Activated T-cell treated with anti-CD3 and anti-CD28 coated beads, Interleukin-2, amount 50 U/mL, for 72 hours (primary cell): ENCODE data around the gene PICALM. TPM values are rescaled to one million over a fixed set of nuclear protein-coding genes. Genes with fewer than 3 reads are reported as not detected.
"Not testable (repeated sequence)": the region's sequence is repeated elsewhere in the genome, so short reads cannot be mapped to it uniquely, and the experiment has no call there.

Source experiments
- ATAC-seq, 2 donors: fragments of 150-1000 bp; cut with Tn5 transposase; replicated peaks in 1 of 2; 2 replicates each; pipeline ENCODE4 v1.10.0; 2021; ENCODE audit warnings: moderate library complexity in 2 of 2, mild to moderate bottlenecking in 1 of 2
- DNase-seq, 2 donors: peaks; one replicate each; pipeline ENCODE4 v3.0.0; 2021 to 2022; ENCODE audit warnings: mixed read lengths in 1 of 2
- H3K27ac Mint-ChIP-seq: one replicate; pipeline ENCODE4 v1.8.0; 2022; ENCODE audit warnings: mild to moderate bottlenecking, moderate library complexity, mixed read lengths
- H3K27me3 Mint-ChIP-seq: one replicate; pipeline ENCODE4 v1.8.0; 2022; ENCODE audit warnings: low read depth, mixed read lengths
- H3K36me3 Mint-ChIP-seq, 2 donors: one replicate each; pipeline ENCODE4 v1.8.0; 2022; ENCODE audit warnings: mixed read lengths in 2 of 2, mild to moderate bottlenecking in 1 of 2; ENCODE audit not compliant: insufficient read depth in 2 of 2
- H3K4me1 Mint-ChIP-seq: one replicate; pipeline ENCODE4 v1.8.0; 2022; ENCODE audit warnings: low read depth, mixed read lengths
- H3K4me3 Mint-ChIP-seq, 2 donors: one replicate each; pipeline ENCODE4 v1.8.0; 2022; ENCODE audit warnings: mild to moderate bottlenecking in 2 of 2, mixed read lengths in 2 of 2, moderate library complexity in 2 of 2
- H3K9me3 Mint-ChIP-seq, 2 donors: one replicate each; pipeline ENCODE4 v1.8.0; 2022; ENCODE audit warnings: mixed read lengths in 2 of 2
- total RNA-seq, 2 donors: library from RNA; stranded (reverse); gene quantifications; one replicate each; pipeline ENCODE4 v1.2.3, GENCODE V29; 2022

PICALM gene
- total RNA-seq, 2 donors from 2014 or later = 70.3 to 103 TPM

DNA sequence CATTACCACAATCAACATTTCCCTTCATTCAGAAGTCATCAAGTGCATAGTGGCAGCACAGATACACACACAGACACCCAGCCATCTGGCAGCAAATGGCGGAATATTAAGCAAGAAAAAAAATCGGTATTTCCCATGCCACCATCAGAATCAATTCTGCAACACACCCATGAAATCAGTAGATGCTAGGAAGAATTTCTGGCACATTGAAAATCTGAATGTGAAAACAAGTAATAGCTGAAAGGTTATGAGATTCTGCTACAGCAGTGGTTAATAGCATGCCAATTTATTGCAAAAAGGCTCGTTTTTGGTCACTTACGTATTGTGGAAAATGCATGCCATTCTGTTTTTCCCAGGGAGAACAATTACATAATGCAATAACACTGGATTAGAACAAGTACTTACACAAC, 91.1 kb downstream of the PICALM start:
- Mint-ChIP-seq H3K27me3 (no peaks in the 10 kb centered on the region), H3K4me3 (no peak overlapping the region), H3K9me3 (no peaks in the 10 kb centered on the region), H3K4me1 (peaks cover 10% of the 10 kb centered on the region), H3K27ac (no peak overlapping the region), H3K36me3 (peaks cover 14 to 28% of the 10 kb centered on the region in 2 donors)
- no peak for DNase-seq
- no peak for ATAC-seq

- H3K36me3 Mint-ChIP-seq = peaks cover 12 to 26% of the 10 kb centered on the region in 2 donors
- ATAC-seq (no peak), DNase-seq (no peak)
- H3K9me3 Mint-ChIP-seq = no peaks in the 10 kb centered on the region
- H3K27ac Mint-ChIP-seq = no peak overlapping the region
- no peaks in the 10 kb centered on the region for H3K27me3 Mint-ChIP-seq
- H3K4me1 Mint-ChIP-seq = peaks cover 10% of the 10 kb centered on the region
- H3K4me3 Mint-ChIP-seq = no peak overlapping the region
Measured at GRCh38 chr11:85976525-85976924, 92.4 kb downstream of the PICALM start.

GRCh38 chr11:85974122-85974521, 94.8 kb downstream of the PICALM start:
- Mint-ChIP-seq H3K4me3 (no peak overlapping the region), H3K27me3 (no peaks in the 10 kb centered on the region), H3K4me1 (peaks cover 12% of the 10 kb centered on the region), H3K9me3 (no peaks in the 10 kb centered on the region), H3K27ac (no peak overlapping the region), H3K36me3 (peaks cover 16 to 26% of the 10 kb centered on the region in 2 donors)
- DNase-seq (no peak), ATAC-seq (no peak)

DNA sequence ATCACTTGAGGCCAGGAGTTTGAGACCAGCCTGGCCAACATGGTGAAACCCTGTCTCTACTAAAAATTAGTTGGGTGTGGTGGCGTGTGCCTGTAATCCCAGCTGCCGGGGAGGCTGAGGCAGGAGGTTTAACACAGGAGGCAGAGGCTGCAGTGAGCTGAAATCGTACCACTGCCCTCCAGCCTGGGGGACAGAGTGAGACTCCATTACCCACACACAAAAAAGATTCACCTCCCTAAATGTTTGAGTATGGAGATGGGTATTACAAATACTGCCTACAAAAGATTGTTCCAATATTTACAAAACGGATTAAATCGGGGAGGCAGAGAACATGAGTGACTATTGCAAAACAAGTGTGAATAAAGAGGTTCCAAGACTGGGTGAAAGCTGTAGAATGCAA, 98.3 kb downstream of the PICALM start:
- Mint-ChIP-seq H3K36me3 (peaks cover 14 to 26% of the 10 kb centered on the region in 2 donors), H3K9me3 (no peaks in the 10 kb centered on the region), H3K4me1 (peaks cover 11% of the 10 kb centered on the region), H3K27ac (no peak overlapping the region), H3K4me3 (no peak overlapping the region), H3K27me3 (no peaks in the 10 kb centered on the region)
- DNase-seq (no peak), ATAC-seq (no peak)

GRCh38 chr11:85967457-85967856, 101.4 kb downstream of the PICALM start:
- Mint-ChIP-seq H3K36me3 (peaks cover 7 to 38% of the 10 kb centered on the region in 2 donors), H3K27me3 (no peaks in the 10 kb centered on the region), H3K9me3 (no peaks in the 10 kb centered on the region), H3K4me1 (peaks cover 16% of the 10 kb centered on the region), H3K27ac (peak overlapping the region; percentile 27), H3K4me3 (no peak overlapping the region)
- no peak for ATAC-seq
- DNase-seq = no peak

- Mint-ChIP-seq H3K27me3 (no peaks in the 10 kb centered on the region), H3K27ac (no peak overlapping the region), H3K36me3 (peaks cover 9 to 39% of the 10 kb centered on the region in 2 donors), H3K9me3 (no peaks in the 10 kb centered on the region), H3K4me3 (no peak overlapping the region), H3K4me1 (peaks cover 37% of the 10 kb centered on the region)
- no peak for ATAC-seq
- DNase-seq = no peak
Measured at GRCh38 chr11:85965202-85965601, 103.7 kb downstream of the PICALM start.

DNA sequence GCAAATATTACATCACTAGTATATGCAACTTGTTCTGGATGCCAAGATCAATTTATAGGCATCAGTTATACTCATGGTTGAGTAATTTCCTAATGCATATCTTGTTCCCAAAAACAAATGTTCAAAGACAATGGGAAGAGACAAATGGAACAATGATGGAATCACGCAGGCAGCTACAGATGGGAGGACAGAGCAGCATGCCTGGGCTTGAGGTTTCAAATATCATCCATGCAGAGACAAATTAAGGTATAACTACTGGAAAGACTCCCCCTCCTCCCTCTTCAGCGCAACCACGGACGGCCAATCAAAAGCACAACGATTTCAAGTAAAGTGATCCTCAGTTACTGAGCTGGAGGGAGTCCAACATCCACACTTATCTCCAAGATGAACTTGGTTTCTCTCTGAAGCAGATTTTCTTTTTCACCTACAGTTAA, 106.9 kb downstream of the PICALM start:
- no peaks in the 10 kb centered on the region for H3K27me3 Mint-ChIP-seq
- no peaks in the 10 kb centered on the region for H3K9me3 Mint-ChIP-seq
- DNase-seq = no peak
- no peak for ATAC-seq
- no peak overlapping the region for H3K4me3 Mint-ChIP-seq
- peaks cover 26% of the 10 kb centered on the region for H3K4me1 Mint-ChIP-seq
- H3K36me3 Mint-ChIP-seq = peaks cover 10 to 47% of the 10 kb centered on the region in 2 donors
- no peak overlapping the region for H3K27ac Mint-ChIP-seq

GRCh38 chr11:85961130-85961529, 107.8 kb downstream of the PICALM start:
- DNase-seq = no peak
- Mint-ChIP-seq H3K4me3 (no peak overlapping the region), H3K4me1 (peaks cover 26% of the 10 kb centered on the region), H3K9me3 (no peaks in the 10 kb centered on the region), H3K27me3 (no peaks in the 10 kb centered on the region), H3K36me3 (peaks cover 11 to 55% of the 10 kb centered on the region in 2 donors), H3K27ac (peak overlapping the region; percentile 10)
- ATAC-seq = no peak

DNA sequence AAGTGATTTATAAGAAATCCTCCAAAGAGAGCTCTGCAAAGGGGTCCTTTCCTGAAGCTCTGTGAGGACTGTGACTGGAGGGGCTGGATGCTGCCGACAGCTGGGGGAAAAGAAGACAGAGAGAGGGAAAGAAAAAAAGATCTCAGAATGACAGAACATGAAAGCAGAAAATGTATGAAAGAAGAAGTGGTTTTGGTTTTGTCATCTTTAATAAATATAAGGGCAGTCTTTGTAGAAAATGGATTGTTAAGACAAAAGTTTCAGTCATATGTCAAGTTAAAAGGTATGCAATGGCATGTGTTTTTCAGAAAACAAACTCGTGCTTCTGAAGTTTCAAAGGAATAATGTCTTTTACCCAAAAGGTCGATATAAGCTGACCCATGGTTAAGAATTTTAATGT, 108.2 kb downstream of the PICALM start:
- Mint-ChIP-seq H3K27me3 (no peaks in the 10 kb centered on the region), H3K27ac (peak overlapping the region; percentile 74), H3K36me3 (peaks cover 12 to 59% of the 10 kb centered on the region in 2 donors), H3K4me1 (peaks cover 26% of the 10 kb centered on the region), H3K9me3 (no peaks in the 10 kb centered on the region), H3K4me3 (no peak overlapping the region)
- ATAC-seq (no peak), DNase-seq (no peak)

GRCh38 chr11:85955531-85955930, 113.4 kb downstream of the PICALM start:
- H3K36me3 Mint-ChIP-seq = peaks cover 26 to 58% of the 10 kb centered on the region in 2 donors
- H3K27me3 Mint-ChIP-seq = no peaks in the 10 kb centered on the region
- ATAC-seq (no peak), DNase-seq (no peak)
- H3K4me3 Mint-ChIP-seq = no peak overlapping the region
- H3K9me3 Mint-ChIP-seq = peaks cover 12 to 15% of the 10 kb centered on the region in 2 donors
- H3K4me1 Mint-ChIP-seq = peaks cover 2% of the 10 kb centered on the region
- H3K27ac Mint-ChIP-seq = no peak overlapping the region

DNA sequence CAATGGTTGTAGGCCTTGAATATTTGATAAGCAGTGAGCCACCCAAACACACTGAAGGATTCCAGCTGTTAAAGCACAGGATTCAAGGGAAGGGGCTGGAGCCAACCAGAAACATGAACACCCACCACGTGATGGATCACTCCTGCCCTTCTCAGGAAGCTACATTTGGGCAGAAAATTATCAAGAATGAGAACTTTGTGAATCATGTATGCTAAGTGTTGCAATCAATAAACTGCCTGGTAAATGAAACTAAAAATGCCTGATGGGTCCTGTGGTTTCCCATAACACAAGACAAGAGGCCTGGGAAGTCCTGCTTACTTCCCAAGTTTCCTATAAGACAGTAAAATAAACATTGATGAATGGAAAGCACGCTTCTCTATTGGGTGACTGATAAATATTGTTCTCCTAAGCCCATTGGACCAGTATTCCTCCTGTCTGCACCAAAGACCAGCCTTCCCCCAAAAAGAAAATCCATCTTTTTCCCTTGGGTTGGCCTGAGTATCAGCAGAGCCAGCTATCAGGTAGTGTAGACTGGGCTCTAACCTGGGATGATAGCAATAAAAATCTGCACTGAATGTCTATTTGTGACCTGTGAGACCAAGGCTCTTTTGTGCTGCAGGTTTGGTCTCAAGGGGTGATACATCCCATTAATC, 115.3 kb downstream of the PICALM start:
- Mint-ChIP-seq H3K27me3 (no peaks in the 10 kb centered on the region), H3K27ac (no peak overlapping the region), H3K9me3 (peaks cover 12 to 15% of the 10 kb centered on the region in 2 donors), H3K4me3 (no peak overlapping the region), H3K36me3 (peaks cover 23 to 54% of the 10 kb centered on the region in 2 donors), H3K4me1 (peaks cover 13% of the 10 kb centered on the region)
- no peak for DNase-seq
- no peak for ATAC-seq

- not testable (repeated sequence) for ATAC-seq, DNase-seq, H3K4me3 Mint-ChIP-seq, H3K27me3 Mint-ChIP-seq
- Mint-ChIP-seq H3K9me3 (peaks cover 12 to 15% of the 10 kb centered on the region in 2 donors), H3K4me1 (peaks cover 28% of the 10 kb centered on the region), H3K27ac (peak overlapping the region; percentile 35), H3K36me3 (peaks cover 21 to 47% of the 10 kb centered on the region in 2 donors)
Measured at GRCh38 chr11:85952108-85952485, 116.8 kb downstream of the PICALM start.

GRCh38 chr11:85951428-85952107, 117.3 kb downstream of the PICALM start:
- no peak for DNase-seq
- Mint-ChIP-seq H3K36me3 (peaks cover 24 to 44% of the 10 kb centered on the region in 2 donors), H3K9me3 (peaks cover 13 to 16% of the 10 kb centered on the region in 2 donors), H3K4me3 (no peak overlapping the region), H3K27ac (peak overlapping the region; percentile 1), H3K27me3 (no peaks in the 10 kb centered on the region), H3K4me1 (peaks cover 33% of the 10 kb centered on the region)
- ATAC-seq = no peak
